Ectodermal cell (in vitro differentiated cells): Measurements from ENCODE around the gene YES1.
"Not testable (repeated sequence)": the region's sequence is repeated elsewhere in the genome, so short reads cannot be mapped to it uniquely, and the experiment has no call there.

Experiments used
- H3K27ac ChIP-seq: 2 replicates; pipeline ENCODE4 v1.7.0; 2013; ENCODE audit warnings: mild to moderate bottlenecking, low read depth, low read length; ENCODE audit not compliant: insufficient read depth, poor library complexity, severe bottlenecking
- H3K27me3 ChIP-seq: 2 replicates; pipeline ENCODE4 v1.7.0; 2013; ENCODE audit warnings: mild to moderate bottlenecking, low read length; ENCODE audit not compliant: insufficient read depth, control insufficient read depth, poor library complexity, severe bottlenecking
- H3K36me3 ChIP-seq: one replicate; pipeline ENCODE4 v1.7.0; 2013; ENCODE audit warnings: low read length; ENCODE audit not compliant: control insufficient read depth, insufficient read depth
- H3K4me1 ChIP-seq: one replicate; pipeline ENCODE4 v1.7.0; 2013; ENCODE audit warnings: low read length; ENCODE audit not compliant: control insufficient read depth, insufficient read depth
- H3K4me3 ChIP-seq: 2 replicates; pipeline ENCODE4 v1.7.0; 2013; ENCODE audit warnings: low read depth, low read length, control low read depth; ENCODE audit not compliant: insufficient read depth
- H3K9me3 ChIP-seq: 2 replicates; pipeline ENCODE4 v1.7.0; 2013; ENCODE audit warnings: mild to moderate bottlenecking, low read length, moderate library complexity; ENCODE audit not compliant: control insufficient read depth
- WGBS, 2 experiments: methylation state at CpG; one replicate each; pipeline ENCODE4 v1.1.7; 2013; ENCODE audit warnings: missing lambda C conversion rate in 2 of 2; 5-methylcytosine and 5-hydroxymethylcytosine counted together

Gene YES1

GRCh38 chr18:766550-766860 lies 45.5 kb downstream of the YES1 start:
- Histone ChIP-seq H3K4me3 (no peak overlapping the region), H3K36me3 (no peaks in the 10 kb centered on the region), H3K9me3 (no peaks in the 10 kb centered on the region), H3K4me1 (no peaks in the 10 kb centered on the region), H3K27ac (no peak overlapping the region), H3K27me3 (no peaks in the 10 kb centered on the region)
- 100% methylated on average over 1 of the region's 1 CpG for WGBS, 2 experiments

DNA sequence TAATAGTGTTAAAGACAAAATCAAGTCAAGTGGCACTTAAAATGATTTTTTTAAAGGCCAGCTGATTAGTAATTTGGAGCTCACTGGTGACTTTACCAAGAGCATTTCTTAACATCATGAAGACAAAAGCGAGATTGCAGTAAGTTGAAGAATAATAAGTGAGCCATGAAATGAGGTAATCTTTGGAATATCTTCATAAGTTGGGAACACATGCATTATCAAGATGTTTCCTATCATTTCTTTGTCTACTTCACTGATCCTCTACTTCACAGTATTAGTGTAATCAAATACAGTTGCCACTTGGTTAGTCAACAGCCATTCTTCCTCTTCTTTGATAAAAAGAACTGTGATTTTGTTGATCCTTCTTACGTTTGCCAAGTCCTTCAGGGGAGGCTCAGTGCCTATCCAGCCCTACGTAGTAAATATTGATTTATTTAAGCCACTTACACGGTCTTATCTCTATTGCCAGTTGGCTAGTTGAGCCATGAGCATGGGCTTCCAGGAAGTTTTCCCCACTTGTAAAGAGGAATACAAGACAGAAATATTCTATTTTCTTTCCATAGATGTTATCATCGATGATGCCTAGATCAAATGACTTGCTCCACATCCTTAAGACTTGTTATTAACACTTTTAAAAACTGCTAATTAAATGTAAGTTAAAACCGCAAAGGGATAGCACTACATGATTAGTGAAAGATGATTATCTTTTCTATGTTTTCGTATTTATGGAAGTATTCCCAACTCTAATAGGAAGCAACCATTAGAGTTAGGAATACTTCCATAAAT lies 46.1 kb downstream of the YES1 start:
- no peaks in the 10 kb centered on the region for H3K36me3 ChIP-seq
- H3K27me3 ChIP-seq: no peaks in the 10 kb centered on the region
- H3K4me3 ChIP-seq: no peak overlapping the region
- no peaks in the 10 kb centered on the region for H3K9me3 ChIP-seq
- H3K4me1 ChIP-seq: no peaks in the 10 kb centered on the region
- H3K27ac ChIP-seq: no peak overlapping the region
- WGBS, 2 experiments: 95 to 96% methylated on average over 4 to 5 of the region's 7 CpGs

GRCh38 chr18:759864-760263 lies 52.2 kb downstream of the YES1 start:
- 96 to 97% methylated on average over 2 to 3 of the region's 4 CpGs for WGBS, 2 experiments
- H3K9me3 ChIP-seq, H3K36me3 ChIP-seq, H3K4me3 ChIP-seq, H3K27ac ChIP-seq, H3K4me1 ChIP-seq, H3K27me3 ChIP-seq: not testable (repeated sequence)

- no peaks in the 10 kb centered on the region for H3K9me3 ChIP-seq
- 76 to 87% methylated on average over 2 of the region's 2 CpGs for WGBS, 2 experiments
- H3K4me3 ChIP-seq: no peak overlapping the region
- H3K4me1 ChIP-seq: no peaks in the 10 kb centered on the region
- peaks cover 2% of the 10 kb centered on the region for H3K36me3 ChIP-seq
- no peaks in the 10 kb centered on the region for H3K27me3 ChIP-seq
- H3K27ac ChIP-seq: no peak overlapping the region
These were observed 56.5 kb downstream of the YES1 start for GRCh38 chr18:755506-755905.

DNA sequence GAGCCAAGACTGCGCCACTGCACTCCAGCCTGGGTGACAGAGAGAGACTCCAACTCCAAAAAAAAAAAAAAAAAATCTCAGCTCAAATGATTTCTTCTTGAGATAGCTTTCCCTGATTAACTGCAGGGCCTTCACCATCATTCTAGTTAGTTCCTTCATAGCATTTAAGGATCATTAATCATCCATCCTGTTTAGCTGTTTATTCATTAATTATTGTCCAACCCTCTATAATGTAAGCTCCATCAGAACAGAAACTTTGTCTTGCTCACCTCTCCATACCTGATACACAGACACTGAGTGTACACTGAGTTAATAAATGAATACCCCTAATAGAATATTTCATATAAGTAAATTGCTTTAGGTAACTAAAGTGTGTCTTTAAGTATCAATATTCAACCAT lies 57.4 kb downstream of the YES1 start:
- H3K36me3 ChIP-seq: peaks cover 7% of the 10 kb centered on the region
- no peak overlapping the region for H3K4me3 ChIP-seq
- H3K27ac ChIP-seq: no peak overlapping the region
- H3K4me1 ChIP-seq: no peaks in the 10 kb centered on the region
- H3K27me3 ChIP-seq: no peaks in the 10 kb centered on the region
- WGBS, 2 experiments: 86 to 100% methylated on average over 1 of the region's 1 CpG
- no peaks in the 10 kb centered on the region for H3K9me3 ChIP-seq

DNA sequence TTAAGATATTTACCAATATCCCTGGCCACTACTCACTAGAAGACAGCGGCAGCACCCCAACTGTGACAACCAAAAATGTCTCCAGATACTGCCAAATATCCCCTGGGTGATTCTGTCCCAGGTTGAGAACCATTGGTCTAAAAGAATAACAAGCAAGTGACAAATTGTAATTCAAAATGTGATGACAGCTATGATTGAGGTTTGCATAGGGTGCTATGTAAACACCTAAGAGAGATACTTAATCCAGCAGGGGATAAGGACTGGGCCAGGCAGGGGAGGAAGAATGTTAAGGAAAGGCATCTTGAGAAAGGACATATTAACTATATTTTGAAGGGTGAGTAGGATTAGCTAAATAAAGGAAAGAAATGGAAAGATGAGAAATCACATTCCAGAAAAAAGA lies 61.6 kb downstream of the YES1 start:
- no peak overlapping the region for H3K27ac ChIP-seq
- no peaks in the 10 kb centered on the region for H3K9me3 ChIP-seq
- H3K4me3 ChIP-seq: no peak overlapping the region
- H3K36me3 ChIP-seq: peaks cover 14% of the 10 kb centered on the region
- no peaks in the 10 kb centered on the region for H3K27me3 ChIP-seq
- H3K4me1 ChIP-seq: no peaks in the 10 kb centered on the region
- 97 to 100% methylated on average over 1 of the region's 1 CpG for WGBS, 2 experiments

DNA sequence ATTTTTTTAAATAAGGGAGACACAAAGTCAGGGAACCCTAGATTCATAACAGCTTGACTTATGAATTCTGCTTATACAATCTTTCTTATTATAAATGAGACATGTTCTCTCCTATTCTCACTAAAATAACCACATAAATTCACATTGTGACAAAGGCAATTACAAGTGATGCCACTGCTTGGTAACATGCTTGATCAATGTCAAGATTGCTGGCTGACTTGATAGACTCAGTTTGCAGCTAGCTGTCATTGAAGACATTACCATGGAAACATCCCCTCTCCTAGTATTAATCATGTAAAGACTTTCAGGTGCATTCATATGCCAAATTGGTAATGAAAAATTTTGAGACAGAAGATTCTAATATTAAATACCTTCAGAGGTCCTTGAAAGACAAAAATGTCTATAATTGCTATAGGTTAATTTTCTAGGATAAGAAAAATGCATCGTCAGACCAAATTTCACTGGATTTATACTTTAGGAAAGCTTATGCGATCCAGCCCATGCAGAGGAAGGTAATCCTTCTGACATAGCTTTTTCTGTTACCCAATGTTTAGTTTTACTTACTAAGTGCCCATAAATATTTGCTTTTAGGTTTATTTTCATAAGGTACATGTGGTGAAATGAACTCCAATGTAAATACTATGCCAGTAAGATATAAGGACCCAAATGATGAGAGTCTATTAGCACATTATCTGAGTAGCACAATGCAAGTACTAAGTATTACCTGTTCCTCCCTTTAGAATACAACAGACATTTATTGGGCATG lies 67.0 kb downstream of the YES1 start:
- no peaks in the 10 kb centered on the region for H3K27me3 ChIP-seq
- peaks cover 12% of the 10 kb centered on the region for H3K36me3 ChIP-seq
- H3K4me1 ChIP-seq: no peaks in the 10 kb centered on the region
- WGBS, 2 experiments: 78 to 100% methylated on average over 1 to 2 of the region's 2 CpGs
- no peaks in the 10 kb centered on the region for H3K9me3 ChIP-seq
- no peak overlapping the region for H3K27ac ChIP-seq
- no peak overlapping the region for H3K4me3 ChIP-seq

DNA sequence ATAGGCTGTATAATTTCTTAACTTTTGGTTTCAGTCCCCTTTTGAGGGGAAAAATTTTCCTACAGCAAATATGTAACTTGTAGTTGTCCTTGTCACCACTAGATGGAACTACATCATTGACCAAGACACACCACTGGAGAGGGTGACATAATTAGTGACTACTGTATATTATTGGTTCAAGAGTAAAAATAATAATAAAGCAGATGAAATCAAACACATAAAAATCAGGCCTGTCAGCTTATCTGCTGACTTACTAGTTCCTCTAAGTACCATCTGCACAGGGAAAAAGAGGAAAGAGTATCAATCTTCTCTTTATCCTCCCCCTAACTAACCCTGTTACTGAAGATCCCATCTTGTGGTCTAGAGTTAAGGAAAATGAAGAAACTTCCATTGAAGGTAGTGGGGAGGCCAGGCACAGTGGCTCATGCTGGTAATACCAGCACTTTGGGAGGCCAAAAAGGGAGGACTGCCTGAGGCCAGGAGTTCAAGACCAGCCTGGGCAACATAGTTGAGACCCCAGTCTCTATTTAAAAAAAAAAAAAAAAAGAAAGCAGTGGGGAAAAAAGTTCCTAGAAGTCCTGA lies 70.0 kb downstream of the YES1 start:
- Histone ChIP-seq H3K27ac (no peak overlapping the region), H3K36me3 (peaks cover 8% of the 10 kb centered on the region), H3K27me3 (no peaks in the 10 kb centered on the region), H3K9me3 (no peaks in the 10 kb centered on the region), H3K4me3 (no peak overlapping the region), H3K4me1 (no peaks in the 10 kb centered on the region)

DNA sequence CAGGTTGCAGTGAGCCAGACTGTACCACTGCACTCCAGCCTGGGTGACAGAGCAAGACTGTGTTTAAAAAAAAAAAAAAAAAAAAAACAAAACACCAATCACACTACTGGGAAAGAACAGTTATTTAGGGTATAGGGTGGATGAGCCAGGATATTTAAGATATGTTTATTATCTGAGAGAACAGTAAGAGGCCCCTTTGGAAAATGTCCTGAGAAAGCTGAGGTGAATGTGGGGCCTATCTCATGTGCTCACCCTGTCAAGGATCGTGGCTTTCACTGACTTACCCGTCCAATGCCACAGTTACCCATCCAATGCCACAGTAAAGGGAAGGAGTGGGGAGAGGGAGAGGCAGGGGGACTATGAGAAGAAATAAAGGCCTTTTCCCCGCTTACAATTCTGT lies 79.7 kb downstream of the YES1 start:
- Histone ChIP-seq H3K27me3 (no peaks in the 10 kb centered on the region), H3K4me3 (no peak overlapping the region), H3K9me3 (no peaks in the 10 kb centered on the region), H3K27ac (no peak overlapping the region), H3K4me1 (no peaks in the 10 kb centered on the region), H3K36me3 (peaks cover 15% of the 10 kb centered on the region)
- 89 to 92% methylated on average over 3 of the region's 3 CpGs for WGBS, 2 experiments

DNA sequence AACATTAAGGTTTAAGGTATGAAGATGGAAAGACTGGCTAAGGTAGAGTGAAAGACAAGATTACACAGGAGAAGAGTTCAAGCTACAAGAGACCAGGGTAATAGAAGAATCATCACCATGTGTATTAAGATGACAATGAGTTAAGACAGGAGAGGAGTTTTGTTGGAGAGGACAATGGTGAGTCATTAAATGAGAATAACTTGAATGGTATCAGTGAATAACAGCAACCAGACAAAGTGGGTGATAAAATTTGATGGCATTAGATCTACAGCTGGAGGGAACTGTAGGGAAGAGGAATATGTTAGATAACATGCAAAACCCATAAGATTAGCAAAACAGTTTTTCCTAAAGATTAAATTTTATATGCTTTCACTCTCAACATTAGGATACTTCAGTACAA lies 80.9 kb downstream of the YES1 start:
- Histone ChIP-seq H3K36me3 (peaks cover 14% of the 10 kb centered on the region), H3K4me3 (no peak overlapping the region), H3K27ac (no peak overlapping the region), H3K4me1 (no peaks in the 10 kb centered on the region), H3K27me3 (no peaks in the 10 kb centered on the region), H3K9me3 (no peaks in the 10 kb centered on the region)
